WI38 (cell line): ENCODE data around the gene PSMC6.

Source experiments
- H3K4me3 ChIP-seq: 2 replicates; pipeline ENCODE4 v1.5.1; 2011; ENCODE audit warnings: low read depth, mild to moderate bottlenecking, control low read depth, low read length
- TF ChIP-seq, protein P1 (sequence below): IDR thresholded peaks from 2 replicates; pipeline ENCODE4 v1.5.1; 2012; ENCODE audit warnings: low read depth, mild to moderate bottlenecking, control low read depth, low read length

The PSMC6 gene

DNA sequence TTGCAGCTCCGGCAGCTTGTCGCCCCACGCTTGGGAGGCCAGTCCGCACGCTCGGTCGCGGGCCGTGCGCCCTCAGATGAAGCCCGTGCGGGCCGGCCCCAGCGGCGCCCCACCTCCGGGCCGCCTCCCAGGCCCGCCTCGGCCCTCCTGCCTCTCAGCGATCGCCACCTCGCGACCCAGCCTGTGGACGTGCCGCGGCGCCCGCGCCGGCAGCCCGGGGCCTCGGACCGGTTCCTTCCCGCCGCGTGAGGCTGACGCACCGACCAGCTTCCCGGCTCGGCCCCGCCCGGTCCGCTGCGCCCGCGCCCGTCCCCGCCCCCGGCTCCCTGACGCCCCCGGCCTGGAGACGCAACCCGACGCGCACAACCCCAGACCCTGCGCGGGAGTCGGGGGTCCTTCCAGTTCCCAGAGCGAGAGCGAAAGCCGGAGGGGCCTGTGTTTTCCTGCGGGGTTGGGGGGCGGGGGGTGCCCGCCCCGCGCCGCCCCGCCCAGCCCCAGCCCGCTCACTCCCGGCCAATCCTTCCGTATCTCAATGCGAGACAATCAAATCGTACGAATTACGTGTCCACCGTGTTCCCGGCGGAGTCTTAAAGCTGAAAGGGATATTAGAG is 11.4 kb upstream of the PSMC6 start, which contains the start of gene ERO1A:
Gene ERO1A (minus strand): TSS at position 78 of the 611 bp plus-strand sequence. CDS start 77 bp downstream, at position 1.
- TF ChIP-seq, protein P1, sequence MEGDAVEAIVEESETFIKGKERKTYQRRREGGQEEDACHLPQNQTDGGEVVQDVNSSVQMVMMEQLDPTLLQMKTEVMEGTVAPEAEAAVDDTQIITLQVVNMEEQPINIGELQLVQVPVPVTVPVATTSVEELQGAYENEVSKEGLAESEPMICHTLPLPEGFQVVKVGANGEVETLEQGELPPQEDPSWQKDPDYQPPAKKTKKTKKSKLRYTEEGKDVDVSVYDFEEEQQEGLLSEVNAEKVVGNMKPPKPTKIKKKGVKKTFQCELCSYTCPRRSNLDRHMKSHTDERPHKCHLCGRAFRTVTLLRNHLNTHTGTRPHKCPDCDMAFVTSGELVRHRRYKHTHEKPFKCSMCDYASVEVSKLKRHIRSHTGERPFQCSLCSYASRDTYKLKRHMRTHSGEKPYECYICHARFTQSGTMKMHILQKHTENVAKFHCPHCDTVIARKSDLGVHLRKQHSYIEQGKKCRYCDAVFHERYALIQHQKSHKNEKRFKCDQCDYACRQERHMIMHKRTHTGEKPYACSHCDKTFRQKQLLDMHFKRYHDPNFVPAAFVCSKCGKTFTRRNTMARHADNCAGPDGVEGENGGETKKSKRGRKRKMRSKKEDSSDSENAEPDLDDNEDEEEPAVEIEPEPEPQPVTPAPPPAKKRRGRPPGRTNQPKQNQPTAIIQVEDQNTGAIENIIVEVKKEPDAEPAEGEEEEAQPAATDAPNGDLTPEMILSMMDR: no peak
- H3K4me3 ChIP-seq: peak within 1 kb of the TSS; percentile 96

DNA sequence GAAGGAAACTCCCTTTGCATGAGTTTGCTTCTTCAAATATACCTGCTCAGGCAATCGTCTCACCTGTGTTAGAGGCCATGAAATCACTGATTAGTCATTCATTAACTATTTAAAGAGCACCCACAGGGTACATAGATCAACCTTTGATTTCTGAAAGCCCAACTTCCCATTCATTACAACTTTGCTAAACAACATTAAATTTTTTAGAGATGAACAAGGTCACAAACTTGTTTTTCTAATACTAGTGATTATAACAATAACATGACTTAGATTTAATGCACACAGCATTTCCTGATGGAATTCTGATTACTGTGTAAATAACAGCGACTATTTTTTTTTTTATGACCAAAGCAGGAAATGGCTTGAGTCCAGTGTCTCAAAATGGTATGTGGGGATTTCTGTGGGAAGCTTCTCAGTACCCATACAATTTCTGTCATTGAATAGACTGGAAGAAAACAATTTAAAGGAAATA is 6.3 kb upstream of the PSMC6 start:
- no peak overlapping the region for H3K4me3 ChIP-seq
- TF ChIP-seq, protein P1: no peak

DNA sequence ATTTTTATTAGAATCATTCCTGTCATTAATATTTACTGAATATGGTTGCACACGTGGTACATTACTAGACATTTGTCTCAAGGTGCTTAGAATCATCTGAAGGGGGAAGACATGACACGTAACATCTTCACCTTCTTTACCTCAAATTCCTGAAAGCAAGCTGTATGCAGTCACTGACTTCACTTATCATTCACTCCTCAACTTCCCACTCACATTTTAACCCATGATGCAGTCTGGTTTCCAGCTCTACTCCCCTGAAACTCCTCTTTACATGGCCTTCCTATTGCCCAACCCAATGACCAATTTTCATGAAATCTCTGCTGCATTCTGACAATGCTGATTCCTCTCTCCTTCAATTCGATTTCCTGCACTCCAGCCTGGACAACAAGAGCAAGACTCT is 5.8 kb upstream of the PSMC6 start:
- TF ChIP-seq, protein P1: no peak
- H3K4me3 ChIP-seq: no peak overlapping the region

DNA sequence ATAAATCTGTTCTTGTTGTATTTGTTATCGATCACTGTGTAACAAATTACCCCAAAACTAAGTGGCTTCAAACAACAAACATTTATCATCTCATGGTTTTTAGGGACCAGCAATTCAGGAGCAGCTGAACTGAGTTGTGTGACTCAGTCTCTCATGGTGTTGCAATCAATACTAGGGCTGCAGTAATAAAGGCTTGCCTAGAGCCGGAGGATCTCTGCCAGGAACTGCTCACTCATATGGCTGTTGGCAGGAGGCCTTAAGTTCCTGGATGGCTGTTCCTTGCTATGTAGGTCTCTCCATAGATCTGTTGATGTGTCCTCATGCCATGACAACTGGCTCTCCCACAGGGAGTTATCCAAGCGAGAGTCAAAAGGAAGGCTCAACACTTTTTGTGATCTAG is 3.8 kb upstream of the PSMC6 start:
- TF ChIP-seq, protein P1: no peak
- no peak overlapping the region for H3K4me3 ChIP-seq

DNA sequence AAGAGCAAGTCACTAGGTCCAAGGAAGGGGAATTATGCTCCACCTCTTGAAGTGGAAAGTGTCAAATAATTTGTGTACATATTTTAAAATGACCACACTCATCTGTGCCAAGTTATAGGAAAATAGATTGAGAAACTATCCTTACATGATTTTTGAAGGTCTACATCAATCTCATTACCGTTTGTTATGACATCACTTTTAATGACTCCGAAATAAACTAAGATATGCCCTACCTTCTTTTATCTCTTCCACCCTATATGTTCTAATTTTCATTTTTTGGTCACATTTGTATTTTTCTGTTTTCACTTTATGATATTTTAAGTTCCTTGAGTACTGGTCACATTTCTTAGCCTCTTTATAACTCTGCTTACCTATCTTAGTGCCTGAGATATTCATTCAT is 3.3 kb upstream of the PSMC6 start:
- TF ChIP-seq, protein P1: no peak
- H3K4me3 ChIP-seq: no peak overlapping the region

DNA sequence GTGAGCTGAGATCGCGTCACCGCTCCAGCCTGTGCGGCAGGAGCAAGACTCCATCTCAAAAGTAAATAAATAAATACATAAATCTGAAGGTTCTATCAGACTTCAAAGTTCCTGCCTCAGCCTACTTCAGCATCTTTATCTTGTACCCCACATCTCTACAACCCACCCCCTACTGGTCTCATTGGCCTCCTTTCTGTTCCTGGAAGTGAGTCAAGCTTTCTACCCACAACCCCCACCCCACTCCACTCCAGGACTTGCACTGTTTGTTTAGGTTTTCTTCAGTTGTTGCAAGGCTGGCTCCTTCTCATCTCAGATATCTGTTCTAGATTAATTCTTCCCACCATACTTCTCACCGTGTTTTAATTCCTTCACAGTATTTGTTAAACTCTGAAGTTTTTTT is 714 bp upstream of the PSMC6 start:
- peak overlapping the region; percentile 96 for H3K4me3 ChIP-seq
- TF ChIP-seq, protein P1: no peak

DNA sequence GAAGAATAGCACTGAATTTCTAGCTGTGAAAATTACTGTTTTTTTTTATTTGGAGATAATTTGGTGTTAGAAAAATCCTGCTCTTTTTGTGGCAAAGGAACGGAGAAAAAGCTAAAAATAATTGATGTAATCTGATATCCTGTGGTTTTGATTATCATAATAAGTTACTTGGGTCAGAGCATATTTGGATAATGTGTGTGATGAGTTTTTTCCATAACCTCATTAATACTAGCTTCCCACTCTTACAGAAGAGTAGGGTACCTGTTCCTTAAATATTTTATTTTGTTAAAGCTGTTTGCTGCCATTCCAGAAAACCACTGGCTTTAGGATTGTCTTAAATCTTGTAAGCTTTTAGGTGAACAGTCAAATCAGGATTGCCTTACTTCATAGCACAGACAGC is 4.7 kb downstream of the PSMC6 start:
- TF ChIP-seq, protein P1: no peak
- no peak overlapping the region for H3K4me3 ChIP-seq
